ENCODE data around the gene SDSL.

GRCh38 chr12:113477842-113478215 lies 55.6 kb downstream of the SDSL start:
- TF ChIP-seq CTCF (IDR thresholded peaks at IDR 0.05; ENCODE audit: low read depth, low read length, poor library complexity, severe bottlenecking) (no peak), EZH2phosphoT487 (IDR thresholded peaks at IDR 0.05; ENCODE audit: borderline replicate concordance, low read length) (no peak)
